ENCODE results near the gene APBA1. TPM values are rescaled to one million over a fixed set of nuclear protein-coding genes. Genes with fewer than 3 reads are reported as not detected.

Gene APBA1
- total and polyA plus RNA-seq, 9 of the 15 experiments (the other 6 are each of a cell fraction or from before 2014, with no cell fraction given) = 0.01 to 0.02 TPM; not detected in 7

DNA sequence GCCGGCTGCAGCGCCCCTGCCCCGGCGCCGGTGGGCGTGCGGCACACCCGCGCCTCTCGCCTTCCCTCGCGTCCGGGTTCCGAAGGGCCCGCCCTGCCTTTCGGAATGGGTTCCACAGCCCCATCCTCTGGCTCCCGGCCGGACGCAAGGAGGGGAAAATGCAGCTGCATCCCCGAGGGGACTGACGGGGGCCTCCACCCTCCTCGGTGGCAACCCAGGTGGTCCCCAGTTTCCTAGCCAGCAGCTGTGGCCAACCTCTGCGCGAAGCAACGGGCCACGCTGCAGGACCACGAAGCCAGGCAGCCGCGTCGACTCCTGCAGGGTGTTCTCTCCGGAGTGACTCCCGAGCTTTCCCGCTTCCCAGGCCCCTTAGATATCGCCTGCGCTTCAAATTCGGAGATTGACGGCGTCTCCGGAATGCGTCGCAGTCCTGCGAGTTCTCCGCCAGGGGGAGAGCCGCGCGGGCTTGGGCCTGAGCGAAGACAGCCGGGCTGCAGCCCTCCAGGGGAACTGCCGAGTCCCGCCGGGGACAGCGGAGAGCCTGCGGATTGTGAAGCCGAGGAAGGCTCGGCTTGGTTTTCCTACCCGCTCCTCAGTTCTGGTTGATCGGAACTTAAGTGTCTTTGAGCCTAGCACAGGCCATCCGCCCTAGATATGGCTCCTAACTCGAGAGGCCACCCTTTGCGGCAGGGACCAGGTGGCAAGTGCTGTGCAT, 582 bp upstream of the APBA1 start (continued):
- TF ChIP-seq, protein P1, sequence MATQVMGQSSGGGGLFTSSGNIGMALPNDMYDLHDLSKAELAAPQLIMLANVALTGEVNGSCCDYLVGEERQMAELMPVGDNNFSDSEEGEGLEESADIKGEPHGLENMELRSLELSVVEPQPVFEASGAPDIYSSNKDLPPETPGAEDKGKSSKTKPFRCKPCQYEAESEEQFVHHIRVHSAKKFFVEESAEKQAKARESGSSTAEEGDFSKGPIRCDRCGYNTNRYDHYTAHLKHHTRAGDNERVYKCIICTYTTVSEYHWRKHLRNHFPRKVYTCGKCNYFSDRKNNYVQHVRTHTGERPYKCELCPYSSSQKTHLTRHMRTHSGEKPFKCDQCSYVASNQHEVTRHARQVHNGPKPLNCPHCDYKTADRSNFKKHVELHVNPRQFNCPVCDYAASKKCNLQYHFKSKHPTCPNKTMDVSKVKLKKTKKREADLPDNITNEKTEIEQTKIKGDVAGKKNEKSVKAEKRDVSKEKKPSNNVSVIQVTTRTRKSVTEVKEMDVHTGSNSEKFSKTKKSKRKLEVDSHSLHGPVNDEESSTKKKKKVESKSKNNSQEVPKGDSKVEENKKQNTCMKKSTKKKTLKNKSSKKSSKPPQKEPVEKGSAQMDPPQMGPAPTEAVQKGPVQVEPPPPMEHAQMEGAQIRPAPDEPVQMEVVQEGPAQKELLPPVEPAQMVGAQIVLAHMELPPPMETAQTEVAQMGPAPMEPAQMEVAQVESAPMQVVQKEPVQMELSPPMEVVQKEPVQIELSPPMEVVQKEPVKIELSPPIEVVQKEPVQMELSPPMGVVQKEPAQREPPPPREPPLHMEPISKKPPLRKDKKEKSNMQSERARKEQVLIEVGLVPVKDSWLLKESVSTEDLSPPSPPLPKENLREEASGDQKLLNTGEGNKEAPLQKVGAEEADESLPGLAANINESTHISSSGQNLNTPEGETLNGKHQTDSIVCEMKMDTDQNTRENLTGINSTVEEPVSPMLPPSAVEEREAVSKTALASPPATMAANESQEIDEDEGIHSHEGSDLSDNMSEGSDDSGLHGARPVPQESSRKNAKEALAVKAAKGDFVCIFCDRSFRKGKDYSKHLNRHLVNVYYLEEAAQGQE (IDR thresholded peaks at IDR 0.05; ENCODE audit: borderline replicate concordance) = peak; percentile 46; the same call in 1 of the 2 replicates
- TF ChIP-seq, protein P1 (CRISPR knock-in tag; IDR thresholded peaks at IDR 0.05; ENCODE audit: low read depth) = no peak
- peak in 1 of 2 experiments; percentile 59 for TF ChIP-seq E2F6 (IDR thresholded peaks at IDR 0.05; ENCODE audit: borderline replicate concordance in 1 of 2, extremely low read depth in 1 of 2, insufficient read depth in 1 of 2, insufficient read length in 1 of 2, low read depth in 1 of 2, low read length in 1 of 2, poor library complexity in 1 of 2, severe bottlenecking in 1 of 2)
- no peak for TF ChIP-seq MXD1 (CRISPR knock-in tag; IDR thresholded peaks at IDR 0.05; ENCODE audit: borderline replicate concordance, poor library complexity, severe bottlenecking)
- TF ChIP-seq, protein P2, sequence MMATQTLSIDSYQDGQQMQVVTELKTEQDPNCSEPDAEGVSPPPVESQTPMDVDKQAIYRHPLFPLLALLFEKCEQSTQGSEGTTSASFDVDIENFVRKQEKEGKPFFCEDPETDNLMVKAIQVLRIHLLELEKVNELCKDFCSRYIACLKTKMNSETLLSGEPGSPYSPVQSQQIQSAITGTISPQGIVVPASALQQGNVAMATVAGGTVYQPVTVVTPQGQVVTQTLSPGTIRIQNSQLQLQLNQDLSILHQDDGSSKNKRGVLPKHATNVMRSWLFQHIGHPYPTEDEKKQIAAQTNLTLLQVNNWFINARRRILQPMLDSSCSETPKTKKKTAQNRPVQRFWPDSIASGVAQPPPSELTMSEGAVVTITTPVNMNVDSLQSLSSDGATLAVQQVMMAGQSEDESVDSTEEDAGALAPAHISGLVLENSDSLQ (IDR thresholded peaks at IDR 0.05) = peak; percentile 66
- no peak for TF ChIP-seq RUNX1 (IDR thresholded peaks at IDR 0.05; ENCODE audit: low read depth)
- TF ChIP-seq PHF8 (IDR thresholded peaks at IDR 0.05; ENCODE audit: borderline replicate concordance, low read length) = peak; percentile 12; the same call in 1 of the 2 replicates
- TF ChIP-seq NR0B1 (IDR thresholded peaks at IDR 0.05; ENCODE audit: partially characterized antibody) = no peak
- TF ChIP-seq TEAD4 (IDR thresholded peaks at IDR 0.05; ENCODE audit: low read length) = 0 out of 2 replicates have a peak, but pooled peaks have one; percentile 17
- no peak for TF ChIP-seq TEAD4 (CRISPR knock-in tag; IDR thresholded peaks at IDR 0.05; ENCODE audit: borderline replicate concordance)
- TF ChIP-seq, protein P3, sequence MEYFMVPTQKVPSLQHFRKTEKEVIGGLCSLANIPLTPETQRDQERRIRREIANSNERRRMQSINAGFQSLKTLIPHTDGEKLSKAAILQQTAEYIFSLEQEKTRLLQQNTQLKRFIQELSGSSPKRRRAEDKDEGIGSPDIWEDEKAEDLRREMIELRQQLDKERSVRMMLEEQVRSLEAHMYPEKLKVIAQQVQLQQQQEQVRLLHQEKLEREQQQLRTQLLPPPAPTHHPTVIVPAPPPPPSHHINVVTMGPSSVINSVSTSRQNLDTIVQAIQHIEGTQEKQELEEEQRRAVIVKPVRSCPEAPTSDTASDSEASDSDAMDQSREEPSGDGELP (CRISPR knock-in tag; IDR thresholded peaks at IDR 0.05; ENCODE audit: borderline replicate concordance) = peak; percentile 15; the same call in 1 of the 2 replicates
- no peak for TF ChIP-seq BRD9 (IDR thresholded peaks at IDR 0.05; ENCODE audit: low read depth, partially characterized antibody)
